HUES48 (cell line): Measurements from ENCODE around the gene MRC1.

Source experiments
- H3K27ac ChIP-seq: one replicate; pipeline ENCODE4 v1.7.0; 2013; ENCODE audit warnings: low read depth, low read length, inconsistent platforms
- H3K27me3 ChIP-seq: 2 replicates; pipeline ENCODE4 v1.6.1; 2013; ENCODE audit warnings: mild to moderate bottlenecking, low read length; ENCODE audit not compliant: control insufficient read depth, insufficient read depth
- H3K36me3 ChIP-seq: 2 replicates; pipeline ENCODE4 v1.6.1; 2013; ENCODE audit warnings: low read length; ENCODE audit not compliant: control insufficient read depth, insufficient read depth
- H3K4me1 ChIP-seq: 2 replicates; pipeline ENCODE4 v1.6.1; 2013; ENCODE audit warnings: mild to moderate bottlenecking, low read length; ENCODE audit not compliant: control insufficient read depth, insufficient read depth
- H3K4me3 ChIP-seq: 2 replicates; pipeline ENCODE4 v1.5.1; 2013; ENCODE audit warnings: mild to moderate bottlenecking, low read depth, low read length
- H3K9ac ChIP-seq: 2 replicates; pipeline ENCODE4 v1.6.1; 2013; ENCODE audit warnings: mild to moderate bottlenecking, low read depth, low read length, moderate library complexity
- H3K9me3 ChIP-seq: 2 replicates; pipeline ENCODE4 v1.6.1; 2013; ENCODE audit warnings: low read length; ENCODE audit not compliant: control insufficient read depth, insufficient read depth

The MRC1 gene

GRCh38 chr10:17871036-17871435 is 61.9 kb downstream of the MRC1 start:
- Histone ChIP-seq H3K27me3 (no peaks in the 10 kb centered on the region), H3K9ac (no peak overlapping the region), H3K9me3 (no peaks in the 10 kb centered on the region), H3K27ac (no peak overlapping the region), H3K4me1 (no peaks in the 10 kb centered on the region), H3K36me3 (no peaks in the 10 kb centered on the region), H3K4me3 (no peak overlapping the region)

DNA sequence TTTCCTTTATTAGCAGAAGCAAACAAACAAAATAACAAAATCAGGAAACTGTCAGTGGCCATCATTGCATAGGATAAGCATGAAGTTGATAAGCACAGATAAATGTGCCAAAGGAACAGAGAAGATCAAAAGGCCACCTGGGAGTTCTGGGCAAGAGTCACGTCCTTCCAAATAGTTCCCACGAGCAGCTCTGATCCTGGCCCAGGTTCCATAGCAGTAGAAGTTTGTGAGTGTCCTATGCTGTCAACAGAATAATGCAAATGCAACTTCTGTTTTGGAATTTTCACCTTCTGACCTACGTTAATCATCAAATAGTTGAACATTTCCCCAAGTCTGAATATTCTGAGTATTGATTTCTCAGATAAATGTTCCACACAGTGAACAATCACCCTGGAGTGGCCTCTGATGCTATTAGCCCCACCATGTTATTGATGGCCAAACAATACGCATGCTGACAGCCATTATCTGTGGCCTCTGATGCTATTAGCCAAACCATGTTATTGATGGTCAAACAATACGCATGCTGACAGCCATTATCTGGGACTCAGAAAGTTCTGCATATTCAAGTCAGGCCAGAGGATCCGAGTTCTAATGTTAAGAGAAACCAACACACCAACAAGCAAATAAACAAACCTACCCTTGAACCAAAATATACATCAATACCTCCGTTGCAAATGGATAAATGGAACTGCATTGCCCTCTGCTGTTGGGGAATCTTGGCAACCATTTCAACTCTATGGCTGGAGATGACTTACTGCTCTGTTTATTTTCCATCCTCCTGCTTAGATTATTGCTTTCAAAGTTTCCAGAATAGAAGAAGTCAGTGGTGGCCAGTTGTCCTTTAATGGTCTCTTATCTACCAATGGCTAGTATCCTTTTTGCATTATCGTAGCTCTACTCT is 63.3 kb downstream of the MRC1 start:
- no peak overlapping the region for H3K4me3 ChIP-seq
- H3K9me3 ChIP-seq, result no peaks in the 10 kb centered on the region

GRCh38 chr10:17873946-17874345 is 64.8 kb downstream of the MRC1 start:
- no peak overlapping the region for H3K27ac ChIP-seq
- H3K9me3 ChIP-seq, result no peaks in the 10 kb centered on the region
- no peaks in the 10 kb centered on the region for H3K27me3 ChIP-seq
- no peak overlapping the region for H3K4me3 ChIP-seq
- no peaks in the 10 kb centered on the region for H3K36me3 ChIP-seq
- no peak overlapping the region for H3K9ac ChIP-seq
- no peaks in the 10 kb centered on the region for H3K4me1 ChIP-seq

More for the DNA sequence above, 63.3 kb downstream of the MRC1 start:
- Histone ChIP-seq H3K27ac (no peak overlapping the region), H3K36me3 (no peaks in the 10 kb centered on the region), H3K9ac (no peak overlapping the region), H3K27me3 (no peaks in the 10 kb centered on the region), H3K4me1 (no peaks in the 10 kb centered on the region)

DNA sequence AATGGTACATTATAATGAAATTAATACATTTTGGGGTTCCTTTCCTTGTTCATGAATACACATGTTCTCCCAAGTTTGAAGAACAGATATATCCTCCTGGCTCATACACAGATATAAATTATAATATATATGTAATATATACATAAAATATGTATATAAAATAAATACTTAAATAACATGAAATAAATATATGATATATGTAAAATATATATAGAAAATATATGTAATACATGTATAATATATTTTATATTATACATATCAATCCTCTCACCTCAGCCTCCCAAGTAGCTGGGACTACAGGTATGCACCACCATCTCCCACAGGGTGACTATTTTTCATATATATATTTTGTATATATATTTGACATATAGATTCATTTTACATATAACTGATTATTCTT is 68.0 kb downstream of the MRC1 start:
- no peaks in the 10 kb centered on the region for H3K9me3 ChIP-seq
- no peaks in the 10 kb centered on the region for H3K27me3 ChIP-seq
- H3K27ac ChIP-seq, result no peak overlapping the region
- no peak overlapping the region for H3K9ac ChIP-seq
- no peaks in the 10 kb centered on the region for H3K36me3 ChIP-seq
- no peaks in the 10 kb centered on the region for H3K4me1 ChIP-seq
- no peak overlapping the region for H3K4me3 ChIP-seq

GRCh38 chr10:17878896-17879295 is 69.7 kb downstream of the MRC1 start:
- Histone ChIP-seq H3K4me3 (no peak overlapping the region), H3K9ac (no peak overlapping the region), H3K9me3 (no peaks in the 10 kb centered on the region), H3K27me3 (no peaks in the 10 kb centered on the region), H3K36me3 (no peaks in the 10 kb centered on the region), H3K27ac (no peak overlapping the region), H3K4me1 (no peaks in the 10 kb centered on the region)

- H3K4me1 ChIP-seq, result no peaks in the 10 kb centered on the region
- H3K9ac ChIP-seq, result no peak overlapping the region
- no peaks in the 10 kb centered on the region for H3K36me3 ChIP-seq
- no peak overlapping the region for H3K4me3 ChIP-seq
- no peaks in the 10 kb centered on the region for H3K9me3 ChIP-seq
- H3K27me3 ChIP-seq, result no peaks in the 10 kb centered on the region
- no peak overlapping the region for H3K27ac ChIP-seq
Observed at GRCh38 chr10:17880601-17881000, 71.5 kb downstream of the MRC1 start.

DNA sequence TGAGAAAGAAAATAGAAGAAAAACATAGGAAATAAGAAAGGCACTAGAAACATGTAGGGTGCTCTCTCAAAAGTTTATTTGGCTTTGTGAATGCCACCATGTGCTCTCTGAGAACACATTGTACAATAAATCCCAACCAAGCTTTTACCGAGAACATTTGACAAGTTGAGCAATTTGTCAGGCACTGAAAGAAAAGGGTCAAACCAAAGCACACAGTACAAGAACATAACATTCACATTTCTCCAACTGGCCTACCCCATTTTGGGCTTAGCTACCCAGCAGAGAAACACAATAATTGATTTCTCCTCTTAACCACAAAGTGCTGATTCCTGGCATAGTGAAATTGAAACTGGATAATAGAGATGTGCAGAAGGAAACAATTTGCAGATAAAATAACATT is 73.4 kb downstream of the MRC1 start:
- Histone ChIP-seq H3K9me3 (no peaks in the 10 kb centered on the region), H3K9ac (no peak overlapping the region), H3K27me3 (no peaks in the 10 kb centered on the region), H3K36me3 (no peaks in the 10 kb centered on the region), H3K4me3 (no peak overlapping the region), H3K27ac (no peak overlapping the region), H3K4me1 (no peaks in the 10 kb centered on the region)

DNA sequence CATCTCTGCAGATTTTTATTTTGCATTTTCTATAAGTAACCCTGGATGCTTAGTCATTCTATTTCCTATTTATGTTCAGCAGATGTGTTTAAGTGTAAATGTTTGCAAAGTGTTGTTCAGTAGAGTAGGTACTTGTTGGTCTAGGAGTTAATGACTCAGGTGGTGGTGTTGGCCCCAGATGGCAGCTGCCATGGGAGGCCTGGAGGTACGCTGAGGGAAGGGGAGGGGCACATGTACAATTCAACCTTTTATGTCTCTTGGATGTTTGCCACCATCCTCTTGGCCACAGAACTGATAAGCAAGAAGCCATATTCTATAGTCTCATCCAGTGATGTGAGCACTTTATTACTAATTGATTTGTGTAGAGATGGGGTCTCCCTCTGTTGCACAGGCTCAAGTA is 74.5 kb downstream of the MRC1 start:
- H3K9ac ChIP-seq, result no peak overlapping the region
- H3K9me3 ChIP-seq, result no peaks in the 10 kb centered on the region
- no peaks in the 10 kb centered on the region for H3K27me3 ChIP-seq
- no peak overlapping the region for H3K4me3 ChIP-seq
- no peak overlapping the region for H3K27ac ChIP-seq
- H3K36me3 ChIP-seq, result no peaks in the 10 kb centered on the region
- H3K4me1 ChIP-seq, result no peaks in the 10 kb centered on the region

DNA sequence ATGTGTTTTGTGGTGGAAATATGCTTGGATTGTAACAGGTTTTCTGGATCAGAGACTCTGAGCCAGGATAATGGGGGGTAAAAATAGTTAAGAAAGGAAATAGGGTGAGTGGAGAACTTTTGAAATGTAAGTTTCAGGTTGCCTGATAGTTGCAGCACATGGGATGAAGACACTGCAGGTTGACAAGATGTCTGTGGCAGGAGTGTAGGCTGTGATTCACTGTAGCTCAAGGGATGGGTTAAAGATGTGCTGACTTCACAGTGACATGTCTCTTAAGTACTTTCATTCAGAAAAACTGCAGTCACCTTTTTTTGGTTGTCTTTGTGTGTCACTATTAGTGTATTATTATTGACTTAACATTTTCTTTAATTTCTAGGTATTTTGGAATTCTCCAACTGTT is 79.0 kb downstream of the MRC1 start:
- H3K9ac ChIP-seq, result no peak overlapping the region
- no peaks in the 10 kb centered on the region for H3K36me3 ChIP-seq
- H3K4me1 ChIP-seq, result no peaks in the 10 kb centered on the region
- H3K9me3 ChIP-seq, result no peaks in the 10 kb centered on the region
- H3K27ac ChIP-seq, result no peak overlapping the region
- H3K4me3 ChIP-seq, result no peak overlapping the region
- no peaks in the 10 kb centered on the region for H3K27me3 ChIP-seq

DNA sequence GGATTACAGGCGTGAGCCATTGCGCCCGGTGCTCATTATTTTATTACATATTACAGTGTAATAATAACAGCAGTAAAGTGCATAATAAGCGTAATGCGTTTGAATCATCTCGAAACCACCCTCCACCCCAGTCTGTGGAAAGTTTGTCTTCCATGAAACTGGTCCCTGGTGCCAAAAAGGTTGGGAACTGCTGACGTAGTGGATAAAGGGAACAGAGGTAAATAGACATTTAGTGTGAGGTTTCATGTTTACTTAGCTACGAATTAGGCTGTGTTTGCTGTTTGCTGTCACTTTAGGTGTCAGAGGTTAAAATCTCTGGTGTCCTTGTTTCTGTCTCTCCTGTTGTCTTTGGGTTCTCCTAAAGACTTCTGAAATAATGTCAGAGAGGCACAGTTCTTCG is 82.3 kb downstream of the MRC1 start:
- Histone ChIP-seq H3K9me3 (no peaks in the 10 kb centered on the region), H3K9ac (no peak overlapping the region), H3K4me3 (no peak overlapping the region), H3K27ac (no peak overlapping the region), H3K4me1 (no peaks in the 10 kb centered on the region), H3K27me3 (no peaks in the 10 kb centered on the region), H3K36me3 (no peaks in the 10 kb centered on the region)

DNA sequence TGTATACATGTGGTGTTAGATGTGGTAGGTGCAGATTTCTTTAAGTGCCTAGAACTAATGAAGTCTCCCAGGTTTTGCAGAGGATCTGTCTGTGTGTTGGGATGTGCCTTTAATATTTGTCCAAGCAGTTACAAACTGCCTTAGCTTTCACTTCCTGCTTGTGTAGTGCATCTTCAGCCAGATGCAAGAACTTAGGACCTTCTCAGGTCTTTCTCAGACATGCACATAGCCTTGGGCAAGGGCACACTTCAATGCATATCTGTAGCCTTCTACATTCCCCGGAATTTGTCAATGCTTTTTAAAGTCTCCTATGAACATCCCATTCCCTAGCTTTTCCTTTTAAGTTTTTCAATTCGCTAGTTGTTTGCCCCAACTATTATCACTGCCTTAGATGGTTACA is 95.4 kb downstream of the MRC1 start:
- no peaks in the 10 kb centered on the region for H3K4me1 ChIP-seq
- no peaks in the 10 kb centered on the region for H3K36me3 ChIP-seq

More for the DNA sequence above, 95.4 kb downstream of the MRC1 start:
- Histone ChIP-seq H3K9me3 (no peaks in the 10 kb centered on the region), H3K4me3 (no peak overlapping the region), H3K27ac (no peak overlapping the region), H3K27me3 (no peaks in the 10 kb centered on the region), H3K9ac (no peak overlapping the region)
